IMR-90 (cell line): ENCODE results near the gene HOXC6. TPM values are rescaled to one million over a fixed set of nuclear protein-coding genes. Genes with fewer than 3 reads are reported as not detected.

Experiments used
- ATAC-seq: fragments of 200-7000 bp; cut with Tn5 transposase; 2 replicates; pipeline ENCODE4 v1.9.1; 2020; ENCODE audit warnings: low read depth, mild to moderate bottlenecking, moderate library complexity
- BruUV-seq: library from RNA; stranded (reverse); fragments of 400-500 nt; replicated peaks from 2 replicates; lab custom pipeline; 2021; lab: Mats Ljungman, UMichigan
- CTCF ChIA-PET: fragments of 300-600 bp; formaldehyde crosslinking; extraction: SDS; loops from one replicate; lab custom pipeline; 2021; ENCODE audit warnings: antibody characterized with exemption; lab: Yijun Ruan, JAX
- POLR2A ChIA-PET: fragments of 300-600 bp; sonication (Branson Sonifier 250); formaldehyde crosslinking; loops from one replicate; lab custom pipeline; 2022; ENCODE audit warnings: antibody characterized with exemption; ENCODE audit not compliant: unreplicated experiment; lab: Charles Lee
- DNase-seq: peaks from one replicate; pipeline ENCODE4 v3.0.0; 2013
- H2AFZ ChIP-seq: replicated peaks from 2 replicates; pipeline ENCODE3; 2013; ENCODE audit warnings: low read length, mild to moderate bottlenecking; ENCODE audit not compliant: poor library complexity
- H2AK5ac ChIP-seq: 2 replicates; pipeline ENCODE4 v1.6.1; 2013; ENCODE audit warnings: low read depth, low read length, inconsistent platforms
- H2AK9ac ChIP-seq: replicated peaks from 2 replicates; pipeline ENCODE3; 2013; ENCODE audit warnings: mild to moderate bottlenecking, low read depth, low read length, moderate library complexity; ENCODE audit not compliant: poor library complexity
- H2BK120ac ChIP-seq: 2 replicates; pipeline ENCODE4 v1.6.1; 2013; ENCODE audit warnings: low read depth, low read length, inconsistent platforms
- H2BK15ac ChIP-seq: 3 replicates; pipeline ENCODE4 v1.6.1; 2013; ENCODE audit warnings: low read depth, low read length, inconsistent platforms
- H2BK20ac ChIP-seq: 2 replicates; pipeline ENCODE4 v1.6.1; 2013; ENCODE audit warnings: low read depth, mild to moderate bottlenecking, inconsistent platforms, low read length, moderate library complexity
- H2BK5ac ChIP-seq: 2 replicates; pipeline ENCODE4 v1.6.1; 2013; ENCODE audit warnings: mild to moderate bottlenecking, low read depth, low read length, inconsistent platforms; ENCODE audit not compliant: poor library complexity, severe bottlenecking
- H3K14ac ChIP-seq: replicated peaks from 2 replicates; pipeline ENCODE4 v1.6.1; 2013; ENCODE audit warnings: low read depth, low read length, inconsistent platforms
- H3K18ac ChIP-seq: 2 replicates; pipeline ENCODE4 v1.6.1; 2013; ENCODE audit warnings: low read depth, low read length, control low read depth
- H3K23ac ChIP-seq: 2 replicates; pipeline ENCODE4 v1.6.1; 2013; ENCODE audit warnings: low read depth, low read length, inconsistent platforms
- H3K27ac ChIP-seq: 2 replicates; pipeline ENCODE4 v1.5.1; 2013; ENCODE audit warnings: mild to moderate bottlenecking, control low read depth, low read length; ENCODE audit not compliant: insufficient read depth
- H3K27me3 ChIP-seq: 2 replicates; pipeline ENCODE4 v1.6.1; 2013; ENCODE audit warnings: low read length; ENCODE audit not compliant: control insufficient read depth, insufficient read depth
- H3K36me3 ChIP-seq: 2 replicates; pipeline ENCODE4 v1.6.1; 2013; ENCODE audit warnings: low read length, mixed read lengths; ENCODE audit not compliant: control insufficient read depth, insufficient read depth
- H3K4ac ChIP-seq: 2 replicates; pipeline ENCODE4 v1.6.1; 2013; ENCODE audit warnings: low read depth, low read length, inconsistent platforms
- H3K4me1 ChIP-seq: 2 replicates; pipeline ENCODE4 v1.6.1; 2013; ENCODE audit warnings: low read length, mixed read lengths; ENCODE audit not compliant: control insufficient read depth, insufficient read depth
- H3K4me2 ChIP-seq: 2 replicates; pipeline ENCODE4 v1.6.1; 2013; ENCODE audit warnings: low read depth, mild to moderate bottlenecking, control low read depth, low read length, moderate library complexity
- H3K4me3 ChIP-seq: 2 replicates; pipeline ENCODE4 v1.5.1; 2013; ENCODE audit warnings: low read depth, mild to moderate bottlenecking, control low read depth, low read length, moderate library complexity; ENCODE audit not compliant: insufficient read depth
- H3K56ac ChIP-seq: 2 replicates; pipeline ENCODE4 v1.6.1; 2013; ENCODE audit warnings: low read length, inconsistent platforms; ENCODE audit not compliant: insufficient read depth; ENCODE audit errors: extremely low read depth
- H3K79me1 ChIP-seq, 2 experiments: 2 replicates each; pipeline ENCODE4 v1.6.1; 2013; ENCODE audit warnings: low read length in 2 of 2, inconsistent platforms in 1 of 2, low read depth in 1 of 2
- H3K9ac ChIP-seq: 2 replicates; pipeline ENCODE4 v1.6.1; 2013; ENCODE audit warnings: low read depth, low read length, control low read depth
- H3K9me1 ChIP-seq: 2 replicates; pipeline ENCODE4 v1.6.1; 2013; ENCODE audit warnings: low read length, inconsistent platforms; ENCODE audit not compliant: insufficient read depth
- H3K9me3 ChIP-seq: 2 replicates; pipeline ENCODE4 v1.6.1; 2013; ENCODE audit warnings: low read length; ENCODE audit not compliant: control insufficient read depth, insufficient read depth
- H4K20me1 ChIP-seq: 2 replicates; pipeline ENCODE4 v1.6.1; 2013; ENCODE audit warnings: low read length, inconsistent platforms; ENCODE audit not compliant: insufficient read depth
- H4K5ac ChIP-seq: 2 replicates; pipeline ENCODE4 v1.6.1; 2013; ENCODE audit warnings: mild to moderate bottlenecking, low read depth, low read length, control low read depth
- H4K8ac ChIP-seq, 2 experiments: 2 replicates each; pipeline ENCODE4 v1.6.1; 2013; ENCODE audit warnings: low read depth in 2 of 2, low read length in 2 of 2, control low read depth in 1 of 2, inconsistent platforms in 1 of 2
- H4K91ac ChIP-seq: 2 replicates; pipeline ENCODE4 v1.6.1; 2013; ENCODE audit warnings: low read depth, low read length, inconsistent platforms; ENCODE audit not compliant: insufficient read depth
- ELK1 ChIP-seq: fragments of 150-350 bp; IDR thresholded peaks from 2 replicates; pipeline ENCODE4 v1.6.1; 2016; ENCODE audit warnings: low read depth, mild to moderate bottlenecking, low read length, moderate library complexity, borderline replicate concordance
- NFE2L2 ChIP-seq: fragments of 150-350 bp; IDR thresholded peaks from 2 replicates; pipeline ENCODE4 v1.6.1; 2016; ENCODE audit warnings: low read depth, mild to moderate bottlenecking, low read length
- POLR2A ChIP-seq: IDR thresholded peaks from 2 replicates; pipeline ENCODE4 v1.6.1; 2012; ENCODE audit warnings: mild to moderate bottlenecking, low read depth, low read length
- WGBS, 2 experiments: methylation state at CpG; one replicate each; pipeline versions ENCODE4 v1.1.5 to v1.1.7; 2013; ENCODE audit warnings: missing lambda C conversion rate in 2 of 2; ENCODE audit not compliant: insufficient read length in 1 of 2; ENCODE audit errors: extremely low coverage in 2 of 2; 5-methylcytosine and 5-hydroxymethylcytosine counted together
- dilution Hi-C: fragments of 300-500 bp; cut with HindIII; formaldehyde crosslinking; loops from one replicate; pipeline ENCODE4 v1.14.3; 2018; ENCODE audit warnings: low sequenced_read_pairs; ENCODE audit not compliant: unreplicated experiment
- in situ Hi-C: fragments of 300-500 bp; cut with MboI; formaldehyde crosslinking; loops from 3 replicates; pipeline ENCODE4 v1.14.3; 2019; ENCODE audit warnings: low sequenced_read_pairs, inconsistent platforms, mixed read lengths
- intact Hi-C: fragments of 100-400 bp; cut with micrococcal nuclease; formaldehyde crosslinking; loops from 2 replicates; pipeline ENCODE4 v1.10.0; 2022
- polyA plus RNA-seq, 3 experiments: library from polyadenylated mRNA; depleted of rRNA; stranded (reverse); fragments of >200 nt; gene quantifications; 2 replicates each; pipeline ENCODE4 v1.2.3, GENCODE V29; 2012; ENCODE audit warnings: low replicate concordance in 1 of 3
- total RNA-seq: library from RNA; depleted of rRNA; stranded (reverse); fragments of >200 nt; gene quantifications from 2 replicates; pipeline ENCODE4 v1.2.3, GENCODE V29; 2012

HOXC6 gene
- total and polyA plus RNA-seq, 2 of the 4 experiments (the other 2 are of a cell fraction) = 1.1 TPM; not detected in 1

GRCh38 chr12:54024581-54025305, 3.5 kb upstream of the HOXC6 start:
- WGBS, 2 experiments = no CpG with 5 or more reads among the region's 5 CpGs
- Histone ChIP-seq H3K18ac (no peak overlapping the region), H3K4me3 (no peak overlapping the region), H3K27me3 (peaks cover 87% of the 10 kb centered on the region), H2BK20ac (no peak overlapping the region), H2AK9ac (no peak overlapping the region), H3K9me3 (no peaks in the 10 kb centered on the region), H2BK15ac (no peak overlapping the region), H2AFZ (no peak overlapping the region), H3K79me1 (no peaks in the 10 kb centered on the region), H3K4ac (no peak overlapping the region), H3K4me1 (no peaks in the 10 kb centered on the region), H4K8ac (no peak overlapping the region), H3K9ac (no peak overlapping the region), H3K36me3 (no peaks in the 10 kb centered on the region), H3K9me1 (no peaks in the 10 kb centered on the region), H3K56ac (no peak overlapping the region), H3K23ac (no peak overlapping the region), H3K14ac (no peak overlapping the region), H2AK5ac (no peak overlapping the region), H4K91ac (no peak overlapping the region), H4K20me1 (no peaks in the 10 kb centered on the region), H4K5ac (no peak overlapping the region), H2BK5ac (no peak overlapping the region), H3K27ac (no peak overlapping the region), H3K4me2 (no peak overlapping the region), H2BK120ac (no peak overlapping the region)
- no TSS peak for BruUV-seq
- in situ Hi-C loops = no loop called here
- ChIA-PET CTCF (interaction anchor here (0.5 to 2.4 kb wide), 3 partner anchors 8 to 182 kb away, joined by 4 to 7 read pairs (median 7); no protein-coding TSS in a partner anchor), POLR2A (no interaction called here)
- no peak for ATAC-seq
- TF ChIP-seq POLR2A = no peak
- no peak for TF ChIP-seq ELK1
- no peak for TF ChIP-seq NFE2L2
- intact Hi-C loops = no loop called here
- DNase-seq = no peak
- dilution Hi-C loops = no loop called here
